OCI-M2 (cell line): ENCODE measurements around the gene FAM171A1.
A peak's percentile ranks its signal among the peaks of the same experiment; 100 is the strongest.
"Not testable (repeated sequence)": the region's sequence is repeated elsewhere in the genome, so short reads cannot be mapped to it uniquely, and the experiment has no call there.

Source experiments
- DNase-seq: peaks from one replicate; lab custom pipeline; 2025; ENCODE audit not compliant: unreplicated experiment; lab: John Stamatoyannopoulos, UW

Gene FAM171A1

DNA sequence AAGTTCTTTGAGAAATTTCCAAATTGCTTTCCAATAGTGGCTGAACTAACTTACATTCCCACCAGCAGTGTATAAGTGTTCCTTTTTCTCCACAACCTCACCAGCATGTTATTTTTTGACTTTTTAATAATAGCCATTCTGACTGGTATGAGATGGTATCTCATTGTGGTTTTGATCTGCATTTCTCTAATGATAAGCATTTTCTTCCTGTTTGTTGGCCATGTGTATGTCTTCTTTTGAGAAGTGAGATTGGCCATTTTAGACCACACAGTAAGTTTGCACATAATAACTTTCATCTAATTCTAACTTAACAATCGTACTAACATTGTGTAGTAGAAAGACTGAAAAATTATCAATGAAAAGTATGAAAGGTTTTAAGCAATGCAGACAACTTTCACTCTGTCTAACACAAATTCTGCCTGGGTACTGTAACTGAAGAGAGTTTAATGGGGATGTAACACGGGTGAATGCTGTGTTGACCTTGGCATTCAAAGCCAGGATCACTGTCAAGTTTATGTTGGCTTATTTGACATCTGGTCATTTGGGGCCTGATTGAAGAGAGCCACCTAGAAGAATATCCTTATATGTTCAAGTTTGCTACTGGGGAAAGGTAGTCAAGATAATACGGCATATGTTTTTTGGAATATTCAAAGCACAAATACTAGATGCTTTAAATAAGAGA lies 50.4 kb downstream of the FAM171A1 start:
- DNase-seq = no peak

GRCh38 chr10:15320118-15320517 lies 51.0 kb downstream of the FAM171A1 start:
- DNase-seq = no peak

- DNase-seq = peak; percentile 54
Measured at GRCh38 chr10:15316871-15317464, 54.1 kb downstream of the FAM171A1 start.

DNA sequence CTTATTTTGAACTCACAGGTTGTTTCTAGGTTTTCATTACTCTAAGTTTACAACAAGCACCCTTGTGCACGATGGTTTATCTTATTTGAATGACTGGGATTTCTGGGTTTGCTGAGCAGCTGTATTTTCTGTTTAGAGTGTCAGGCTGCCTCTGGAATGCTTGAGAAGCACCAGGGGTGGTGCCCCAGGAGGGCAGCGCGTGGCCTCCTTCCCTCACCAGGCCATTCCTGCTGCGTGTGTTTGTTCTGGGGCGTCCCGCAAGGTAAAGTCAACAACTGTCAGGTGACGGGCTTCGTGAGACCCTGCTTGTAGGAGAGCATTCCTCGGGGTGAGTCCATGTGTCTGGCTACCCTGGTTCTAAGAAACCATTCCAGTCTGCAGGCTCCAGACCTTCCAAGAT lies 54.9 kb downstream of the FAM171A1 start:
- no peak for DNase-seq

GRCh38 chr10:15315286-15315685 lies 55.8 kb downstream of the FAM171A1 start:
- no peak for DNase-seq

DNA sequence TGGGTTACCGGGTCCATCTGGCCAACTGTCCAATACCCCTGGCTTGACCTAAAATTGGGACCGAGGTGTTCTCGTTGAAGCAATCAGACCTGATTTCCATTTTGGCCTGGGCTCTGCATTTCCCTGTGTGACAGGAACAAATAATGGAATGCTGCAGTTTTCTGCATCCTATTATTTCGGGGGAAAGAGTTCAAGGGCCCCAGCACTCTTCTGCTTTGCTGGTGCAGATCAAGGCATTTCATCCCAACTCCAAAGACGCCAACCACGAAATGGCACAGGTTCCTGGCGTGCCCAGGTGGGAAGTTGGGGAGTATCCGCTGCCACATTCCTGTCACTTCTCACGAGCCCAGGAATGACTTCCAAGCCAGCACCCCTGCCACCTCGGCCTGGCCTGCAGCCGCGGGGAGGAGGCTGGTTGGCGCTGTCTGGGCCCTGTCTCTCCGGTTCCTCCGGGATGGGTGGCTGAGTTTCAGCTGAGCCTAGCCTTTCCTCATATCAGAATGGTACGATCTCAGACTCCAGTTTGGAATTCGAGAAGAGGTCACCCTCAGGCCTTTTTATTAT lies 56.5 kb downstream of the FAM171A1 start:
- no peak for DNase-seq

GRCh38 chr10:15313843-15314242 lies 57.2 kb downstream of the FAM171A1 start:
- peak; percentile 53 for DNase-seq

DNA sequence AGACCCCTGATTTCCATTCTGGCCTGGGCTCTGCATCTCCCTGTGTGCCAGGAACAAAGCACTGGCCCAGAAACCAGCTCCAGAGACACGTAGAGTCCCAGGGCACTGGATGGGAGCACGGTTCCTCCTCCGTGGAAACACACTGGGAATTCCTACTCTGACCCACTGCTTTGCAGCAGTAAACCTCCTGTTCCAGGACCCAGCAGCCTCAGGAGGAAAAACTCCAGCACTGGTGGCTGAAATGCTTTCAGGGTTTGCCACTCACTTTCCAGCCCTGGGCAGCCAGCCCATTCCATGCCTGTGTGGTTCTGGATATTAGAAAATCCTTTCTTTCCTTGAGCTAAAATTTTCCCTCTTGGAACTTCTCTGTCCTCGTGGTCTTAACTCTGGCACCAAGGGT lies 58.0 kb downstream of the FAM171A1 start:
- DNase-seq = no peak

DNA sequence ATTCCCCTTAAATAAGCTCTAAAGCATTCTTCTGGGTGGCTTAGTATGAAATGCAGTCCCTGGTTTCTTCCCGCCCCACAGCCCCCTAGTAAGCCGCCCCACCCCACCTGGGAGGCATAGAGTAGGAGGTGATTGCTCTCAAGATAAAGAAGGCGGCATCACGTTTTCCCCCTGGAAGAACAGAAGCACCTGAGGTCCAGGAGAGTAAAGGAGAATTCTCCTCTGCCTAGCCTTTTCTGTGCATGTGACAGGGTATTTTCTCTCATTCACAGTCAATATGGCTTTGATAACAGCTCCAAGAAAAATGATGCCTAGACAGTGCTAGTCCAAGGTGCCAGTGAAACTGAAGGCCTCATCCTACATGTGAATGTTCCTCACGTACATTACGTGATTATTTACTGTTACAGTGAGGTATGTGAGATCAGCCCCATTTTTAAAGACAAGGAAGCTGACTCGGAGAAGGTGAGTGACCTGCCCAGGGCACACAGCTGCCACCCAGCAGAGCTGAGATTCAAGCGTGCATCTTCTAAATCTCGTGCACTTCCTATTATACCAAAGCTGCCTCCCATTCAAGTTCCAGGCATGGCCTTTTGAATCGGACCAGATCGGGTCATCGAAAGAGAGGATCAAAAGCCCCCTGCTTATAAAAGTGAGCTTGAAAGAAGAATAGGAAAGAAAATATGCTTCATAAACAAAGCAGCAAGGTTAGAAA lies 59.4 kb downstream of the FAM171A1 start:
- DNase-seq = no peak

DNA sequence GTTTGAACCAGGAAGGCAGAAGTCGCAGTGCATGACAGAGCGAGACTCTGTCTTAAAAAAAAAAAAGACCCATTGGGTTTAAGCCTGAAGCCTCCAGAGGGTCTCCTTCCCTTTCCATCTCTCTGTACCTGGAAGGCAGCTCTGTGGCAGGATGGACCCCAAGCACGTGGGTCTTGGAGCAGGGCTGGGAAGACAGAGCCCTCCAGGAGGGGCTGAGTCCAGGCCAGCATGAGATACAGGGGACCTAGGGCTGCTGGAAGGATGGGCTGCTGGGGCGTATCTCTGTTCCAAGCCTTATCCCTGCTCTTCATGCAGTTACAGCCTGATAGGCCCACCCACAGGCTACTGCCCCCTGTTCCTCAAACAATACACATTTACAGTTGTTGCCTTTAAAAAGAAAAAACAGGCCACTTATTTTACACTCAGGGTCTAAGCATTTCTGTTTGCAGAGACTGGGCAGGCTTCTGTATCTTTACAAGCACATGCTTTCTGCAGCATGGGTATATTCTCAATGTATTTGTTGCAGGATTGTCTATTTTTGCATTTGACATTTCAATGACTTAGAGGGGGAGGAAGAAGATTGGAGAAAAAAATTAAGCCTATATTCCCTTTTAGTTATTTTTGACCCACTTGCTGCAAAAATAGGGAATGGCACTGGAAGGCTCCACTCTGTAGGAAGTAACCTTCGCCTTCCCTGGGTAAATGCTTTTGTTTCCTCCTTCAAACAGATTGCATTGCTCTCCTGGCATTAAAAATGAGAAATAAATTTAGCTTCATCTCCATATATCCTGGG lies 60.1 kb downstream of the FAM171A1 start:
- peak; percentile 60 for DNase-seq

DNA sequence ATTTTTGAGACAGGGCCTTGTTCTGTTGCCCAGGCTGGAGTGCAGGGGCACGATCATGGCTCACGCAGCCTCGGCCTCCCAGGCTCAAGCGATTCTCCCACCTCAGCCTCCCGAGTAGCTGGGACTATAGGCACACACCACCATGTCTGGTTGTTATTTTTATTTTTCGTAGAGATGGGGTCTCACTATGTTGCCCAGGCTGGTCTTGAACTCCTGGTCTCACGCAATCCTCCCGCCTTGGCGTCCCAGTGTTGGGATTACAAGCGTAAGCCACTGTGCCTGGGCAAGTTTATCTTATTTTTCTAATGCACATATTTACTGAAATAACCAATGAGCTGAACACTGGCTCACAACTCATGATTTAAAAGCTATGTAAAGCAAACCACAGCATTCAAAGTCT lies 61.9 kb downstream of the FAM171A1 start:
- DNase-seq = no peak

DNA sequence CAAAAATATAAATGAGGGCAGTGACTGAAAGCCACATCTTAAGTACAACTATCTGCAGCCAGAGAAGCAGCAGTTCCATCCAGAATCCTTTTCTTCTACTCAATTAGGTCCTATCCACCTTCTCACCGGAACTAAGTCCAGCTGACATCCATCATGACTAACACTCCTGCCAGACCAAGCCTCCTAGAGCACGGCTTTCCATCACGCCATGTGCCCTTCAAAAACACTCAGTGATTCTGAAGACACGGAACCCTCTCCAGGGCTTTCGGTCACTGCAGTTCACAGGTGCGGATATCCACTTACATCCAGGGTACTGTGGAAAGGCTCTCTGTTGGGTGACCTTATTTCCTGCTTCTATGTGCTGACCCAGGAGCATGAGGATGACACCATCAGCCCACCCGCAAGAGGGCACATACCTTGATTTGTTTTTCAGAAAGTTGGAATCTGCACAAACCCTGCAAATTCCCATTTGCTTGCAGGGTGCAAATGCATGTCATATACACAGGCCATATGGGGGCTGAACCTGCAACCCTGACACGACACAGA lies 64.3 kb downstream of the FAM171A1 start:
- DNase-seq = no peak

DNA sequence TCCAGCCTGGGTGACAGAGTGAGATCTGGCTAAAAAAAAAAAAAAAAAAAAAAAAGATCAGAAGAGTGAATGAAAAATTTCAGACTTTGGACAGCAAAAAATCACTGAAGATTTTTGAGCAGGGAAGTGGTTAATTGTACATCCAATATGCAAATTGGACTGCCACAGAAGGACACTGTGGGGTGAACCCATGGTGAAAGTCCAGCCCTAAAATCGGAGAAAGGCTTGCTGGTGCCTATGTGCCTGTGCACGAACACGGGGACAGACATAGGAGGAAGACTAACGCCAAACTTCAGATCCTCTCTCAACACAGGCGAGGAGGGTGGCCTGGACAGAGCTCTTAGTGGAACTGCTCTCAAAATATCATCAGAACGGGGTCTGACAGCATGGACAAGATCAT lies 65.5 kb downstream of the FAM171A1 start:
- no peak for DNase-seq

DNA sequence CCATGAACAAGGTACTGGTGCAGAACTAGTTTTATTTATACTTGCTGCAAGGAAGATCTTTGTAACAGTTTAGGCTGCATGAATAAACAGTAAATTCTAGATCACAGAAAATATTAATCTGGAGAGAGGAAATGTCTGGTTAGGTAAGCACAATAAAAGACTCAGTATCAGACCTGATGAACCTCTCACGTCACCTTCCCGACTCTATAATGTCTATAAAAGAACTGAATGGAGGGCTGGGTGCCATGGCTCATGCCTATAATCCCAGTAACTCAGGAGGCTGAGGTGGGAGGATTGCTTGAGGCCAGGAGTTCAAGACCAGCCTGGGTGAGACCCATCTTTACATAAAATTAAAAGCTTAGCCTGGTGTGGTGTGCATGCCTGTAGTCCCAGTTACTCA lies 65.9 kb downstream of the FAM171A1 start:
- no peak for DNase-seq

GRCh38 chr10:15302188-15302956 lies 68.7 kb downstream of the FAM171A1 start:
- DNase-seq = not testable (repeated sequence)

GRCh38 chr10:15300697-15301096 lies 70.4 kb downstream of the FAM171A1 start:
- DNase-seq = no peak

DNA sequence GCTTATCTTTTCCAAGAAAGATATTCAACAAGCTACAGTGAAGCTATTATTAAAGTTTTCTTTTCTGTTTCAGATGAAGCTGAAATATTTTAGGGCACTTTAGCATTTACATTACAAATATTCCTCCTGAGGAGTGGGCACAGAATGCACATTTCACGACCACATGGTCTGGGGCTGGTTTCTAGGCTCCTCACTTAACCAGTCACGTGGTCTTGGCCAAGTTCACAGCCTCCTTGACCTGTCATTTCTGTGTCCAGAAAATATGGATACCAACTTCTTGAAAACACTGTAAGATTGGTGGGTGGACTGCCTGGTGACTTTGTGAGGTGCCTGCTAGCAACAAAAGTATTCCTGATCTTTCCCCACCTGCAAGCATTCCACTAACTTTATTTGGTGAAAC lies 70.9 kb downstream of the FAM171A1 start:
- DNase-seq = no peak

DNA sequence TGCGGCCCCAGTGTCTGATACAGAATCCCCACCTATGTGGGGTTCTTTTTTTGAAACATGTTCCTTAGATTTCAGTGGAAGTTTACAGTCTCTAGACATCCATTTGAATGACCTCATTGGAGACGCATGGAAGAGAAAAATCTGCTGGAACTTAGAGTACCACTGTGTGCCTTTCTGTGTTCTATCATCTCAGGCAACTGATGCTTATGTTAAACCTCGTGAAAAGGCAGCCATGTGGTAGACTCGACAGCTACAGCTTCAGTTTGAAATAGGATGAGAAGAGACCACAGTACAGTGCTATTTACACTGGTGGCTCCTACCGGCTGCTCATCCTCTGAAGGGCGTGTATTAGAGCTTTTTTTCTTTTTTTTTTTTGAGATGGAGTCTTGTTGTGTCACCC lies 74.4 kb downstream of the FAM171A1 start:
- no peak for DNase-seq

GRCh38 chr10:15295537-15296325 lies 75.4 kb downstream of the FAM171A1 start:
- no peak for DNase-seq
